ENCODE data around the gene CHRNA3.
"Not testable (repeated sequence)": the region's sequence is repeated elsewhere in the genome, so short reads cannot be mapped to it uniquely, and the experiment has no call there.

CHRNA3 gene

GRCh38 chr15:78561490-78561889 is 59.3 kb downstream of the CHRNA3 start:
- H3K27ac ChIP-seq (ENCODE audit: extremely low read depth, low read depth, low read length), result no peak overlapping the region
- no peaks in the 10 kb centered on the region for H3K36me3 ChIP-seq (ENCODE audit: control insufficient read depth in 2 of 2, insufficient read depth in 1 of 2, low read length in 2 of 2)
- ChIA-PET CTCF (no interaction called here), POLR2A (no interaction called here)
- TF ChIP-seq ZNF776 (tag by site-specific recombination; IDR thresholded peaks at IDR 0.05; ENCODE audit: borderline replicate concordance) (no peak), ZNF155 (tag by site-specific recombination; IDR thresholded peaks at IDR 0.05) (no peak), ZNF426 (tag by site-specific recombination; IDR thresholded peaks at IDR 0.05) (no peak), ZBTB10 (tag by site-specific recombination; IDR thresholded peaks at IDR 0.05) (no peak), ZNF423 (tag by site-specific recombination; IDR thresholded peaks at IDR 0.05) (no peak), ZNF341 (tag by site-specific recombination; IDR thresholded peaks at IDR 0.05; ENCODE audit: low read depth) (peak; percentile 48), ZNF76 (tag by site-specific recombination; IDR thresholded peaks at IDR 0.05; ENCODE audit: borderline replicate concordance, low read depth) (no peak), HOXC10 (CRISPR knock-in tag; IDR thresholded peaks at IDR 0.05) (no peak), OSR2 (tag by site-specific recombination; IDR thresholded peaks at IDR 0.05) (no peak), ZNF132 (tag by site-specific recombination; IDR thresholded peaks at IDR 0.05; ENCODE audit: borderline replicate concordance) (no peak), ZFHX2 (tag by site-specific recombination; conservative IDR thresholded peaks at IDR 0.05) (peak; percentile 53), ZBTB6 (tag by site-specific recombination; IDR thresholded peaks at IDR 0.05) (no peak), ZNF302 (tag by site-specific recombination; IDR thresholded peaks at IDR 0.05; ENCODE audit: low read depth) (no peak), BCL11B (tag by site-specific recombination; IDR thresholded peaks at IDR 0.05; ENCODE audit: low read depth) (no peak), GLIS2 (tag by site-specific recombination; IDR thresholded peaks at IDR 0.05) (no peak), EGR2 (tag by site-specific recombination; IDR thresholded peaks at IDR 0.05; ENCODE audit: low read depth) (peak; percentile 53)
- H3K4me1 ChIP-seq (ENCODE audit: control insufficient read depth, insufficient read depth, low read length), result peaks cover 4% of the 10 kb centered on the region; the same call in 1 of the 2 replicates
- H3K4me3 ChIP-seq (ENCODE audit: low read depth, low read length), result no peak overlapping the region
- no peaks in the 10 kb centered on the region for H3K9me3 ChIP-seq (ENCODE audit: control insufficient read depth, insufficient read depth, low read depth, low read length)

- H3K4me1 ChIP-seq (ENCODE audit: control insufficient read depth, insufficient read depth, low read length); POLR2A ChIA-PET; H3K4me3 ChIP-seq (ENCODE audit: low read depth, low read length); H3K36me3 ChIP-seq (ENCODE audit: control insufficient read depth in 2 of 2, insufficient read depth in 1 of 2, low read length in 2 of 2); H3K9me3 ChIP-seq (ENCODE audit: control insufficient read depth, insufficient read depth, low read depth, low read length); H3K27ac ChIP-seq (ENCODE audit: extremely low read depth, low read depth, low read length): not testable (repeated sequence)
- CTCF ChIA-PET, result interaction anchor here (0.6 kb wide), 1 partner anchor 99 kb away, joined by 3 read pairs; no protein-coding TSS in a partner anchor
Observed at GRCh38 chr15:78560201-78560600, 60.6 kb downstream of the CHRNA3 start.

- Histone ChIP-seq H3K9me3 (ENCODE audit: control insufficient read depth, insufficient read depth, low read depth, low read length) (no peaks in the 10 kb centered on the region), H3K27ac (ENCODE audit: extremely low read depth, low read depth, low read length) (no peak overlapping the region), H3K4me1 (ENCODE audit: control insufficient read depth, insufficient read depth, low read length) (no peaks in the 10 kb centered on the region), H3K36me3 (ENCODE audit: control insufficient read depth in 2 of 2, insufficient read depth in 1 of 2, low read length in 2 of 2) (peaks cover 28 to 37% of the 10 kb centered on the region in 2 experiments), H3K4me3 (ENCODE audit: low read depth, low read length) (no peak overlapping the region)
- POLR2A ChIA-PET, result interaction anchor here (2.3 to 2.5 kb wide), 2 partner anchors 12 to 13 kb away, joined by 7 to 25 read pairs; partner anchors contain the start of genes CHRNA5 and PSMA4
- CTCF ChIA-PET, result interaction anchor here (0.9 kb wide), 1 partner anchor 62 kb away, joined by 3 read pairs; no protein-coding TSS in a partner anchor
- TF ChIP-seq ZNF623 (tag by site-specific recombination; IDR thresholded peaks at IDR 0.05), result no peak
- TF ChIP-seq ZNF610 (tag by site-specific recombination; IDR thresholded peaks at IDR 0.05; ENCODE audit: borderline replicate concordance), result no peak
- no peak for TF ChIP-seq PBX3 (CRISPR knock-in tag; IDR thresholded peaks at IDR 0.05)
- TF ChIP-seq BCL11A (tag by site-specific recombination; IDR thresholded peaks at IDR 0.05; ENCODE audit: low read depth), result no peak
- no peak for TF ChIP-seq ZNF76 (tag by site-specific recombination; IDR thresholded peaks at IDR 0.05; ENCODE audit: borderline replicate concordance, low read depth)
- TF ChIP-seq ZNF114 (tag by site-specific recombination; IDR thresholded peaks at IDR 0.05), result no peak
- TF ChIP-seq EGR2 (tag by site-specific recombination; IDR thresholded peaks at IDR 0.05; ENCODE audit: low read depth), result no peak
- no peak for TF ChIP-seq MZF1 (tag by site-specific recombination; IDR thresholded peaks at IDR 0.05; ENCODE audit: borderline replicate concordance)
- TF ChIP-seq ZNF223 (tag by site-specific recombination; IDR thresholded peaks at IDR 0.05), result no peak
- no peak for TF ChIP-seq SCRT2 (tag by site-specific recombination; IDR thresholded peaks at IDR 0.05)
- no peak for TF ChIP-seq INSM2 (tag by site-specific recombination; IDR thresholded peaks at IDR 0.05)
- TF ChIP-seq ZNF600 (tag by site-specific recombination; IDR thresholded peaks at IDR 0.05), result no peak
- TF ChIP-seq ZNF521 (tag by site-specific recombination; IDR thresholded peaks at IDR 0.05), result no peak
Observed at GRCh38 chr15:78552597-78552996, 68.2 kb downstream of the CHRNA3 start.
